Measurements from ENCODE around the gene TAP2.
"Not testable (repeated sequence)": the region's sequence is repeated elsewhere in the genome, so short reads cannot be mapped to it uniquely, and the experiment has no call there.

TAP2 gene

DNA sequence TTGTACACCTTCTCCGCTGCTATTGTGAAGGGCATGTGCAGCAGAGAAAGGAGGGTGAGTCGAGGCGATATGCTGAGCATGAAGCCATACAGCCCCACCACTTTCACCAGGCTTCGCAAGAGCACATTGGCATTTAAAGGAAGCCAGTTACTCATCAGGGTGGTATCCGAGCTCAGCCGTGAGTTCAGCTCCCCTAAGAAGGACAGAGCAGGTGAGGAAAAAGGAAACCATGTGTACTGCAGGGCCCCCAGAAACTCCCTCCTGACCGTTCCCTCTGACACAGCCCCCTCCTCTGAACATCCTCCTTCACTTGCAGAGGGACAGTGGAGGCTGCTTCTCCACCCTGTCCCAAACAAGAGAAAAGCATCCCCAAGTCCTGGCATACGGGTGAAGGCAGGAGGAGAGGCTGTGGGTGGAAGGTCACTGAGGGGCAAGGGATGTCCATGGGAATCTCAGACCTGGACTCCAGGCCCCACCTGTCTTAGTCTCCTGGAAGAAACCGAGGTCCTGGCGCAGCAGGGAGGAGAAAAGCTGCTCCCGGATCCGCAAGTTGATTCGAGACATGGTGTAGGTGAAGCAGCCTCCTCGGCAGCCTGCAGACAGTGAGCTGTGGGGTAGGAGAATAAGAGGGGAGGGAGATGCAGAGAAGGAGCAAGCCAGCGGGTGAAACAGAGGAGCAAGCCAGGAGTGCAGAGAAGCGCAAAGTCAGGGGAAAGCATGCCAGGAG is 3.2 kb downstream of the TAP2 start:
- DNase-seq (ENCODE audit: low read depth in 2 of 2), result no peak

DNA sequence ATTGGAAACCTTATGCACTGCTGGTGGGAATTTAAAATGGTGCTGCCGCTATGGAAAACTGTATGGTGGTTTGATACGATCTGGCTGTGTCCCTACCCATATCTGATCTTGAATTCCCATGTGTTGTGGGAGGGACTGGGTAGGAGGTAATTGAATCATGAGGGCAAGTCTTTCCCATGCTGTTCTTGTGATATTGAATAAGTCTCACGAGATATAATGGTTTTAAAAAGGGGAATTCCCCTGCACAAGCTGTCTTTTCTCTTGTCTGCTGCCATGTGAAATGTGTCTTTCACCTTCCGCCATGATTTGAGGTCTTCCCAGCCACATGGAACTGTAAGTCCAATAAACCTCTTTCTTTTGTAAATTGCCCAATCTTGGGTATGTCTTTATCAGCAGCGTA is 4.9 kb downstream of the TAP2 start:
- no peak for DNase-seq (ENCODE audit: low read depth in 2 of 2)

DNA sequence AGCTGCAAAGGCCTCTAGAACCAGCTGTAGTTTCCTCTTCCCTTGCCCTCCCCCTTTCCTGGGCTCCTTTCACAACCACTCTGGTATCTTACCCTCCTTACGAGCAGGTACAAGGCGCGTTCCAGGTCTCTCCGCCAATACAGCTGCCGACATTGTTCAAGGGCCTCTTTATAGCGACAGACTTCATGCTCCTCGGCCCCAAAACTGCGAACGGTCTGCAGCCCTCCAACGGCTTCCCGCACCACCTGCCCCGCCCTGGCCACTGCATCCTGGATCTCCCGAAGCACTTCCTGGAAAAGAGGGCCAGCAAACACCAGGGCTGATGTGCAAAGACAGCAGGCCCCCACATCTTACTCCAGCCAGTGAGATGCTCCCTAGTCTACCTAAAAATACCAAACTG is 6.0 kb downstream of the TAP2 start:
- no peak for DNase-seq (ENCODE audit: low read depth in 2 of 2)

DNA sequence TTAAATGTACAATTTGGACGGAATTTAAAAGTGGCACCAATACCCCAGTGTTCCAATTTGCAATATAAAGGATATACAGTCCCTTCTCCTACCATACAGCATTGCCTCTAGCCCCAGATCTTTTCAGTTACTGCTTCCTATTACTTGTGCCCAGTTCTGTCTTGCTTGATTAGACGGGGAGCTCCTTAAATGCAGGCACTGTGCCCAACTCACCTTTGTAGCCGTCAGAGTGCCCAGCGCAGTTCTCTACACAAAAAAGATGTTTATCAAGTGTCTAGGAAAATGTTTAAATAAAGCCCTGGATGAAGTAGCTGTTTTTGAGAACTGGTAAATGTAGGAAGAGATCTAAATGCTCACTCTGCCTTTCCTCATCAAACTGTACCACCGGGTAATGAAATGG is 7.6 kb downstream of the TAP2 start:
- no peak for DNase-seq (ENCODE audit: low read depth in 2 of 2)

DNA sequence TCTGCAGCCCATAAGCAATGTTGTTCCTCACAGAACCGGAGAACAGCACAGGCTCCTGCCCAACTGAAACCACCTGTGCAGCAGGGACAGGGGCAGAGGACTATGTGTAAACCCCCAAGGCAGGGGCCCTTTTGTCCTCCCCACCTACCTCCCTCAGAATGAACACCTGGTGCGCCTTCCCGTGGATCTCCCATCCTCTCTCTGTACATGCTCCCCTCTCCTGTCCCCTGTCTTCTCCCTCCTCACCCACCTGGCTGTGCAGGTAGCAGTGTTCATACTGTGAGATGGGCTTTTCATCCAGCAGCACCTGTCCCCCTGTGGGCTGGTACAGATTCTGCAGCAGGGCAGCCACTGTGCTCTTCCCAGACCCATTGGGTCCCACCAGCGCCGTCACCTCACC is 8.5 kb downstream of the TAP2 start:
- DNase-seq (ENCODE audit: low read depth in 2 of 2), result no peak

DNA sequence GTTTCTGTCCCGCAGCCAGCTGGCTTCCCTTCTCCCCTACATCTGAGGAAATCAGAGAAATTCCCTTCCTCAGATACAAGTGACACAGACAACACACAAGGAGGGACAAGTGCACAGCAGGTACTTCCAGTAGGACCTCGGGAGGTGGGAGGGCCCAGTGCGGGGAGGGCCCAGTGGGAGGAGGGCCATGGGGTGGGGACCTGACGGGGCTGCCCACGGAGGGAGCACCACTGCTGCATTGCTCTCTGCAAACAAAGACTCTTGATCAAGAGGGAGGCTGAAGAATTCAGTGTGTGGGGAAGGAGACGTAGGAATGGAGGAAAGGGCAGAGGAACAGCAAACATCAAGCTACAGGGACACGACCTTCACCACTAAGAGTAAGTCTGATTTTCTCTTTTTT is 9.0 kb downstream of the TAP2 start:
- DNase-seq (ENCODE audit: low read depth in 2 of 2), result no peak

DNA sequence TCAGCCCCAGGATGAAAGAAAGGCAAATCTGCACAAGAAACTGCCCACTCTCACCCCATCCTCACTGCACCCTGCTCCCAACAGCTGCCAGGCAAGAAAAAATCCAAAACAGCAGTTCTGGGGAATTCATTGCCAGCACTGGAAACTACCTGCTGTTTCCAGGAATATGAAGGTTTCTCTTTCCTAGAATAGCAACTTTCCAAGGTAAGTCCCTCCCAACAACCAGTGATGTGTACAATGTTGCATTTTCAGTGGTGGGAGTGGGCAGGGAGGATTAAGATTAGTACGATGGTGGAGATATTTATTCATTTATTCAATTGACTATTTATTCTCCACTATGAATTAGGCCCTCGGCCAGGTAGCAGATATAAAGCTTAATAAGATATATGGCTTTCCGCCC is 11.5 kb downstream of the TAP2 start:
- DNase-seq (ENCODE audit: low read depth in 2 of 2), result no peak

DNA sequence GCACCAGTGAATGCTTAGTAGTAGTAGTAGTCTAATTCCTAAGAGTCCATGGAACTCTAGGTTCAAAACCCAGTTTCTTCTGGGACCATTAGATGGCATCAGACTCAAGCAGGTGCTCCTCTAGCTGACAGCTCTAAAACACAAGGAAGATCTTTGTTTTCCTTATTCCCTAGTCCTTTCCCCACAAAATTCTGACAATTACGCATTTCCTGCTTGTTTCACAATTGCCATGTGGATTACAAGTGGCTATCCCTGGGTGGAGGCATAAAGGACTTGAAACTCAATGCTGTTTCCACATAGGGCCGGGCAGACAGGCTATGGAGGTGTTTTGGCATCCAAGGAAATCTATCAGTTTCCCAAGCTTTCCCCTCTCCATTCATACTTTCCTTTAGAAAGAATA is 12.6 kb downstream of the TAP2 start:
- peak; percentile 24 to 34 for DNase-seq (ENCODE audit: low read depth in 2 of 2)

DNA sequence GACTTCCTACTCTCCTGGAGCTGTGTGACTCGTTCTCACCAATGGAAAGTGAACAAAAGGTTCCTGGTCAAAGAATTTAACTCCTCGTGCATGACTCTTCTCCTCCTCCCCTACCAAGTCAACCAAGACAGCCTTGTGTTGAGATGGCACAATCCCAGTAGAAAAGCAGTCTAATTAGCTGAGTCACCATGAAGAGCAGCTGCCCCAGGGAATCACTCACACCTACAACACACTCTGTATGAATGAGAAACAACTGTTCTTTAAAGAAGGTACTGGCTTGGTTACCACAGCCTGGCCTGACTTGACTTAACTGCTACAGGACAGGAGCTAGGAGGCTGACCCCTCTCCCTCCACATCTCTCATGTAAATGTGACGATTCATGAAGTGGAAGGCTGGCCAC is 18.8 kb downstream of the TAP2 start:
- DNase-seq (ENCODE audit: low read depth in 2 of 2), result peak; percentile 34 to 36

DNA sequence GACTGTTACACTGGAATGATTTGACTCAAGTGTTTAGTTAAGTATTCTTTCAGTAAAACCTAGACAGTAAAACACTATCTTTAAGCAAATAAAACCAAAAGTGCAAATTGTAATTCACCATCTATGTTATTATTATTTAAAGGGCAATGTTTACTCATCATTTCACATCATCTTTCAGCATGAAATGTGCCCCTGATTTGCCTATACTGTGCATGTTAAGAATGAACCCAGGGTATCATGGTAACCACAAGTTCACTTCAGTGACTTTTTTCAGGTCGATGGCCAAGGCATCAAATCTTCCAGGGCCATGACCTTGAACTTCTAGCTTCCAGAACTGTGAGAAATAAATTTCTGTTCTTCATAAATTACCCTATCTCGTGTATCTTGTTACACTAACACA is 19.7 kb downstream of the TAP2 start:
- no peak for DNase-seq (ENCODE audit: low read depth in 2 of 2)

DNA sequence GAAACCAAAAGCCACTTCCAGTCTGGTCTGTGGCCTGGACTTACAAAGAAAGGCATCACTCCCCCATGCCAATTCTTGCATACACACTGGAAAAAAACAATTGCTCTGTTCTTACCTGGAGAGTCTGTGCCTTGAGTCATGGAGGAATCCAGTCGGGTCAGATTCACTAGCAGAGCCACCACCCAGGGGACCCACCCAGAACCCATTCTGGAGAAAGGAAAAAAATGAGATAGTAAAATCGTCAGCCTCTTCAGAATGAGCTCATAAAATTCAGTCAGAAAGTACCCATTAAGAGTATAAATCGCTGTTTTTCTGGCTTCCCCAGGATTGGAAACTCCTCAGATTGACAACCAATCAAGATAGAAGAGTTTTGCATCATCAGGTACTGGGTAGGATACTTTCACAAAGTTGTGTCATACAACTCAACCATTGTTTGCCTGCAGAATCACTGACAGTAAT is 21.8 kb downstream of the TAP2 start, which contains the start of gene HLA-DOB:
HLA-DOB (minus strand) TSS at position 257 of the 459 bp plus-strand sequence; CDS start at position 206, 51 bp downstream.
- DNase-seq (ENCODE audit: low read depth in 2 of 2), result no peak

DNA sequence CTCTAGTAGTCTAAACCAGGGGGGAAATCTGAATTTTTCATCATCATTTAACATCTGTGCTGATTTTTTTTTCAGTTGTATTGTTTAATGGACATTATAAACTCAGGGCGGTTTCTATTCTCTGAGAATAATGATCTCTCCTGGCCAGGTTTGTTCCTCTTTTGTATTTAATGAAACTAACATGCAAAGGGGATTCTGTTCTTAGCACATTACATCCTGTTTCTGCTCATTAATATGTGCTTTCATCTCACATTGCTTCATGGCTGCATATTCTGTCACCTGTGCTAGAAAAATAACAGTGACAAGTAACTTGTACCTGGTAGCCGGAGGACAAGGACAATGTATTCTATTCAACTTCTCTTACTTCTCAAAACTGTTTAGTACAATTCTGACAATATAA is 22.5 kb downstream of the TAP2 start:
- no peak for DNase-seq (ENCODE audit: low read depth in 2 of 2)

DNA sequence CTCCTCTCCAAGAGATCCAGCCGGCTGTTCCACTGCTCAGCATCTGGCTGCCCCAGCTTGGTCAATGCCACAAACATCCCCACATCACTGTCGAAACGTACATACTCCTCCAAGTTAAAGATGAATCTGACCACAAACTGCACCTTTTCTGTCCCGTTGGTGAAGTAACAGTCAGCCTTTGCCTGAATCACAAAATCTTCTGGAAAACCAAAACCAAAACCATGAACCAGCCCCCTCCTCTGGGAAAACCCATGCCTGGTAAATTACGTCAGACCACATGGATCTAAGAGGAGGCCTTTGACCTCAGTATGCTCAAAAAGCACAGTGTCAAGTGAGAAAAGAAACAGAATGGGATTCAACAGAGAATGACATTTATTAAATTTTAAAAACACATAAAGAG is 23.4 kb downstream of the TAP2 start:
- DNase-seq (ENCODE audit: low read depth in 2 of 2), result peak; percentile 21 to 25

DNA sequence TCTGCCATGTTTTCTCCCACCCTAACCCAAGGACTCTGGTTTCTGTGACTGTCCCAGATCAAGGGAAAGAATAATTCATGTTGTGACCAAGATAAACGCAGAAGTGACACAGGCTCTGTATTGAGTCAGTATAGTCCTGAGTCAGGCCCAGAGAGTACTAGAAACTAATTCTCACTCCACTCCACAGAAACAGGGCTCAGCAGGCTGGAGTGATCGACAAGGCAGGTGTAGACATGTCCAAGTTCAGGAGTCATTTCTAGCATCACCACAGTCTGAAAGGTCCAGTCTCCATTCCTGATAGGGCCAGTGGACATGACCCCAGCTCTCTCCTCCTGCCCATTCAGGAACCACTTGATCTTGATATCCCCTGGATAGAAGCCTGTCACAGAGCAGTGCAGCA is 24.4 kb downstream of the TAP2 start:
- DNase-seq (ENCODE audit: low read depth in 2 of 2), result no peak

DNA sequence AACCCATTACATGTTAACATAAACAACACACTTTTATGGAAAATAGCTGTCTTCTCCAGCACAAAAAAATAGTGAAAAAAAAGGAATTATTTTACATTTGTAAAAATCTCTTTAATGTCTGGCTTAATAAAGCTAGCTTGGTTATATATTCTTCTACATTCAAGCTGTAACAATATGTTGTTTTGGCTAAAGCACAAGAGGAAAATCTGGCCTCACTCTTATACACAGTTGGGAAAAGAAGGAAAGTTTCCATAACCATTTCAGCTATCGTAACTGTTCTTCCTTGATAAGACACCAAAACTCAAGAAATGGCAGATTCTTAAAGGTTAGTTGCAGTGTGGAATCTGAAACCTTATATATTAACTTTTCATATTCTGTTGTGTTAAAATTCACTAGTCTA is 29.4 kb downstream of the TAP2 start:
- DNase-seq (ENCODE audit: low read depth in 2 of 2), result no peak

DNA sequence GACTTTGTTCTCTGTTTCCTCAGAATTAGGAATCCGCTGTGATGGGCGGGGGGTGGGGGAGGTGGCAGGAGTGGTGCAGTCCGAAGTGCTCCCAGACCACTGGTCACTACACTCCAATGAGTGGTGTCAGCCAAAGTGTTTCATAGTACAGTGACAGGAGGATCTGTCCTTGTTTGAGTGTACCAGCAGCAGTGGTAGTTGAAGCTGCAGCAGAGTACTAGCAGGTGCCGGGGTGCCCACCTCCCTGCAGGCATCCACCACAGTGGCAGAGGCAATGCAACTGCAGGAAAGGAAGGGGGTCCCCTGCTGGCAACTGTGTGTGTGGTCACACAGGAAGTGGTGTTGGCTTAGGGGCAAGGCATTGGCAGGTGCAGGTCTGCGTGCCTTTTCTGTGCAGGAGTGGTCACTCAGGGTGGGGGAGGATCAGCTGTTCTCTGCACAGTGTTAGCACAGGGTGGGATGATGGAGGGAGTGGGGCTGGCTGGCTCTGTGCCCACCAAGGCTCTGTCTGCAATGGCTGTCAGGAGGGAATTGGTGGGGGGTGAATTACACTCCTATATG is 31.4 kb downstream of the TAP2 start:
- no peak for DNase-seq (ENCODE audit: low read depth in 2 of 2)

DNA sequence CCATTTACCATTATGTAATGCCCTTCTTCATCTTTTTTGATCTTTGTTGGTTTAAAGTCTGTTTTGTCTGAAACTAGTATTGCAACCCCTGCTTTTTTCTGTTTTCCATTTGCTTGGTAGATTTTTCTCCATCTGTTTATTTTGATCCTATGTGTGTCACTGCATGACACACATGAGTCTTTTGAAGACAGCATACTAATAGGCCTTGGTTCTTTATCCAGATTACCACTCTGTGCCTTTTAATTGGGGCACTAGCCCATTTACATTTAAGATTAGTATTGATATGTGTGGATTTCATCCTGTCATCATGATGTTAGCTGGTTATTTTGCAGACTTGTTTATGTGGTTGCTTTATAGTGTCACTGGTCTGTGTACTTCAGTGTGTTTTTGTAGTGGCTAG is 33.1 kb downstream of the TAP2 start:
- not testable (repeated sequence) for DNase-seq (ENCODE audit: low read depth in 2 of 2)

DNA sequence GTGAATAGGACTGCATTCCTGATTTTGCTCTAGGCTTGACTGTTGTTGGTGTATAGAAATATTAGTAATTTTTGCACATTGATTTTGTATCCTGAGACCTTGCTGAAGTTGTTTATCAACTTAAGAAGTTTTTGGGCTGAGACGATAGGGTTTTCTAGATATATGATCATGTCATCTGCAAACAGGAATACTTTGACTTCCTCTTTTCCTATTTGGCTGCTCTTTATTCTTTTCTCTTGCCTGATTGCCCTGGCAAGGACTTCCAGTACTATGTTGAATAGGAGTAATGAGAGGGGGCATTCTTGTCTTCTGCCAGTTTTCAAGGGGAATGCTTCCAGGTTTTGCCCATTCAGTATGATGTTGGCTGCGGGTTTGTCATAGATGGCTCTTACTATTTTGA is 35.1 kb downstream of the TAP2 start:
- no peak for DNase-seq (ENCODE audit: low read depth in 2 of 2)

DNA sequence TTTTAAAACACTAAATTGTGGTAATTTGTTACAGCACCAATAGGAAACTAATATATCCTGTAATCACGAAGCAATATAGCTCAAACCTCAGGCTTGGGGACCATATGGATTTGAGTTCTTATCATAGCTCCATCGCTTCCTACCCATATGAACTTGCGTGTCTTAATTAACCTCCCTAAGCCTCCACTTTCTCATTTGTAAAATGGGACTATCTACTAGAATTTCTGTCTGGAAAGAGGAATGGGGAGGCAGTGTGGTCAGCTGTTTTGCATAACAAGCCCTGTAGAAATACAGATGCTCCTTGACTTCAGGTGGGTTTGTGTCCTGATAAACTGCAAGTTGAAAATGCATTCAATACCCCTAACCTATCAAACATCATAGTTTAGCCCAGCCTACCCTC is 38.8 kb downstream of the TAP2 start:
- DNase-seq (ENCODE audit: low read depth in 2 of 2), result no peak

DNA sequence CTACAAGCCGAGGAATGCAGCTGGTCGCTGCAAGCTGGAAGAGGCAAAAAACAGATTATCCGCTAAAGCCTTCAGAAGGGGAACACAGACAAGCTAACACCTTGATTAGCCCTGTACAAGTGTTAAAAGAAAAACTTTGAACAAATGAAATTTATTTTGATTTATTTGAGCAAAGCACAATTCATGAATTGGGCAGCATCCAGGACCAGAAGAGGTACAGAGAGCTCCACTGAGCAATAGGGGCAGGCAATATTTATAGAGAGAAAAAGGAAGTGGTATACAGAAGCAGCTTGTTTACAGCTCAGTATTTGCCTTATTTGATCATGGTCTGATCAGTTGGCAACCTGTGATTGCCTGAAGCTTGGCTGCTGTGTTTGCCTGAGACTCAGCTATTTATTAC is 39.4 kb downstream of the TAP2 start:
- DNase-seq (ENCODE audit: low read depth in 2 of 2), result no peak

DNA sequence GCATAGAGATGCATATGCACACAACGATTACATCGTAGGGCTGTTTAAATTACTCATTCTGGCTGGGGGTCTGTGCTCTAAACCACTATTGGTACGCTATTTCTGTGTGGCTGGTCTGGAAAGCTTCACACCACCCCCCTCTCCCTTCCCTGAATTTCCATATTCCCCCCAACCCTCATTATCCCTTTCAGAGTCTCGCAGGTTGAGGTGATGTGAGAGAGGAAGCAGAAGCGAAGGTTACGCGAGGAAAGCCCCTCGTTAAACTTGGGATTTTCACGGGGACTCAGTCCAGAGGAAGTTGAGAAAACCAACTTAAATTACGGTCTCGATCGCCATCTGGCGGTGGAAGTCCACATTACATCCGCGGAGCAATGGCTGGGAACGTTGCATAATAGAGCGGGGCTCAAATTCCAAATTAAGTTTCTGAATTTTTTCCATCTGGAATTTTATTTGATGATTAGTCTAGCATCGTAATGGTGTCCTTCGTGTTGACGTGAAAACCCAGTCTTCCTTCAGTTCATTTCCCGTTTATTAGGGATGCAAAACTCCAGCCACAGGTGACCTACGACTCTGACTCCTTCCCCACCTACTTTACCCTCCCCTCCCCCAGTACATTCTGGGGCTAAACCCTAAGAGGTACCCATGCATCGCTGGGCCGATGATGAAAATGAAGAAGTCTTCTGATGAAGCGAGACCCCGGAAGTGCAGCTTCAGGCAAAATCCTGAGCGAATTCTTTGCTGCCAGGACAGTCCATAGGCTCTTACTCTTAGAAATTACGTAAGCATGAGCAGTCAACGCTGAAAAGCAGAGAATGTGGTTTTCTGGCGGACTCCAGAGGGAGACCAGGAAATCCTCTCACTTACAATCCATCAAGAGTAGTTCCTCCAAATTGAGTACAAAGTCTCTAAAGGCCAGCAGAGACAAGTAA is 41.4 kb downstream of the TAP2 start:
- peak; percentile 39 to 49 for DNase-seq (ENCODE audit: low read depth in 2 of 2)

DNA sequence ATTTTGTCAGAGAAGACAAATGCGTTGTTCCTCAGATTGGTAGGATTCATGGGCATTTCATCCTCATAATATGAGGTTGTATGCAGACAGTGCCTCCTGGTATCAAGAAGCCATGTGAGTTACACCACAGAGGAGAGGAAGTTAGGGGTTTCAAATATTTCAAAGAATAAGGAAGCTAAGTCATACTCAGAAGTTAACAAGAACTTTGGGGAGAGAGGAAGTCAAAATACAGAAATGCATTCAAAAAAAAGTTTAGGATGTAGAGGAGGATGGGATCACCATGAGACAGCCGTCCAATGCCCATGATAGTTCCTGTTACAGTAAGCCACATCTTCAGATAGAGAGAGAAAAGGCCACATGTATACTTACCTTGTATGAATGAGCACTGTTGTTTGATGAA is 44.0 kb downstream of the TAP2 start:
- DNase-seq (ENCODE audit: low read depth in 2 of 2), result no peak
